Activated CD8-positive, alpha-beta T cell treated with anti-CD3 and anti-CD28 coated beads for 36 hours (primary cell): Measurements from ENCODE around the gene GRB10. TPM values are rescaled to one million over a fixed set of nuclear protein-coding genes. Genes with fewer than 3 reads are reported as not detected.

ENCODE experiments used
- ATAC-seq: fragments of 200-7000 bp; cut with Tn5 transposase; one replicate; pipeline ENCODE4 v1.10.0; 2021; ENCODE audit warnings: mild to moderate bottlenecking, moderate library complexity
- CTCF ChIA-PET: fragments of 350-600 bp; sonication (Branson Sonifier 250); formaldehyde crosslinking; loops from one replicate; lab custom pipeline; 2021; ENCODE audit warnings: antibody characterized with exemption; lab: Charles Lee
- POLR2A ChIA-PET: fragments of 350-600 bp; sonication (Branson Sonifier 250); formaldehyde crosslinking; loops from one replicate; lab custom pipeline; 2021; ENCODE audit warnings: antibody characterized with exemption; lab: Charles Lee
- DNase-seq: peaks from one replicate; pipeline ENCODE4 v3.0.0-alpha.2; 2020
- H3K27ac Mint-ChIP-seq: one replicate; pipeline ENCODE4 v1.8.0; 2021; ENCODE audit warnings: mild to moderate bottlenecking, mixed read lengths
- H3K27me3 Mint-ChIP-seq: one replicate; pipeline ENCODE4 v1.8.0; 2021; ENCODE audit warnings: mixed read lengths
- H3K36me3 Mint-ChIP-seq: one replicate; pipeline ENCODE4 v1.8.0; 2021; ENCODE audit warnings: low read depth, mixed read lengths
- H3K4me1 Mint-ChIP-seq: one replicate; pipeline ENCODE4 v1.8.0; 2021; ENCODE audit warnings: low read depth, mixed read lengths
- H3K4me3 Mint-ChIP-seq: one replicate; pipeline ENCODE4 v1.8.0; 2021; ENCODE audit warnings: mild to moderate bottlenecking, moderate library complexity, mixed read lengths
- H3K9me3 Mint-ChIP-seq: one replicate; pipeline ENCODE4 v1.8.0; 2021; ENCODE audit warnings: mixed read lengths
- intact Hi-C: fragments of 100-400 bp; cut with micrococcal nuclease; formaldehyde crosslinking; loops from one replicate; pipeline ENCODE4 v1.10.0; 2022
- total RNA-seq, 2 experiments: library from RNA; stranded (reverse); gene quantifications; one replicate each; pipeline ENCODE4 v1.2.3, GENCODE V29; 2021
- TF ChIP-seq, protein P1 (sequence below): fragments of 200-600 bp; IDR thresholded peaks from one replicate; pipeline ENCODE4 v1.8.0; 2022; ENCODE audit warnings: antibody characterized with exemption, mild to moderate bottlenecking

GRB10 gene
- total RNA-seq, 2 experiments from 2014 or later: 5.6 to 6.9 TPM

DNA sequence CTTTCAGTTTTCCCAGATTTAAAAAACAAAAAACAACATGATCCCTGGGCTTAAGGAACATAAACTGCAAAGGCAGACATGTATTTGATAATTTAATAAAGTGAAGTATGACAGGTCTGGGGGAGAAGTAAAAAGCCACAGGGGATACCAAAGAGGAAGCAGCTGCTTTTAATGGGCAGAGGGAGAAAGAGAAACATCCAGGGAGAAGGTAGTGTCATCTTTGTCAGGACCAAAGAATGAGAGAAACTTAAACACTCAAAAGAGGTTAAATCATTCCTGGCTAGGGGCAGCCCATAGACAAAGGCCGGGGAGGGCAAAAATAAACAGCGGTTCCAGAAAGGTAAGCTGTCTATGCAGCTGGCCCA, 94.5 kb downstream of the GRB10 start:
- intact Hi-C loops: no loop called here
- ChIA-PET POLR2A (no interaction called here), CTCF (interaction anchor here (1.3 to 1.8 kb wide), 3 partner anchors 8 to 220 kb away, joined by 4 to 5 read pairs (median 4); no protein-coding TSS in a partner anchor)
- ATAC-seq (no peak), DNase-seq (no peak)
- TF ChIP-seq, protein P1, sequence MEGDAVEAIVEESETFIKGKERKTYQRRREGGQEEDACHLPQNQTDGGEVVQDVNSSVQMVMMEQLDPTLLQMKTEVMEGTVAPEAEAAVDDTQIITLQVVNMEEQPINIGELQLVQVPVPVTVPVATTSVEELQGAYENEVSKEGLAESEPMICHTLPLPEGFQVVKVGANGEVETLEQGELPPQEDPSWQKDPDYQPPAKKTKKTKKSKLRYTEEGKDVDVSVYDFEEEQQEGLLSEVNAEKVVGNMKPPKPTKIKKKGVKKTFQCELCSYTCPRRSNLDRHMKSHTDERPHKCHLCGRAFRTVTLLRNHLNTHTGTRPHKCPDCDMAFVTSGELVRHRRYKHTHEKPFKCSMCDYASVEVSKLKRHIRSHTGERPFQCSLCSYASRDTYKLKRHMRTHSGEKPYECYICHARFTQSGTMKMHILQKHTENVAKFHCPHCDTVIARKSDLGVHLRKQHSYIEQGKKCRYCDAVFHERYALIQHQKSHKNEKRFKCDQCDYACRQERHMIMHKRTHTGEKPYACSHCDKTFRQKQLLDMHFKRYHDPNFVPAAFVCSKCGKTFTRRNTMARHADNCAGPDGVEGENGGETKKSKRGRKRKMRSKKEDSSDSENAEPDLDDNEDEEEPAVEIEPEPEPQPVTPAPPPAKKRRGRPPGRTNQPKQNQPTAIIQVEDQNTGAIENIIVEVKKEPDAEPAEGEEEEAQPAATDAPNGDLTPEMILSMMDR: no peak
- Mint-ChIP-seq H3K27me3 (no peaks in the 10 kb centered on the region), H3K4me1 (no peaks in the 10 kb centered on the region), H3K9me3 (no peaks in the 10 kb centered on the region), H3K27ac (no peak overlapping the region), H3K36me3 (no peaks in the 10 kb centered on the region), H3K4me3 (no peak overlapping the region)

DNA sequence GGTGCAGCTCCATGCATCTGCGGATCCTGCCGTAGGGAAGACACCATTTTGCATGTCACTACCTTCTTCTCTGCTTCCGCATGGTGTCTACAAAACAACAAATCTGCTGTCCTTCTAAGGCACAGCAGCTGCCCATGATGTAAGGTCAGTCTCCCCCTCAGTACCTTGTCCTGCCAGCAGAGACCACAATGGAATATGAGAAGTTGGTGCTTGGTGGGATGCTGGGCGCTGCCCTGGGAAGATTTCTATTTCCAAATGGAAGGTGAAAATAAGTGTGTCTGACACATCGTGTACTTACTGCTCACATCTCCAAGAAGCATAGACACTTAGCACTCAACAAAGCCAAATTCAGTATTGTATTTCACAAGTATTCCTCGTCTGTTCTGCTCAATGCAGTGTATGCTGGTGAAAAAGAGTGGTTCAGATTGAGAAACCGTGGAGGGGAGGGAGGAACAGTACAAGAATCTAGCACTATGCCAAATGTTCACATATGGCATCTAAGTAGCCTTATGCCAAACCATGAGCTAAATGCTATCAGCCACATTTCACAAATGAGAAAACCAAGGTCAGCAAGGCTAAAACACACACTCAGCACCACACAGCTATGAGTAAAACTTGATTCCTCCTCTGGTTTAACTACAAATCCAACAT, 95.0 kb downstream of the GRB10 start:
- TF ChIP-seq, protein P1: no peak
- no peak overlapping the region for H3K4me3 Mint-ChIP-seq
- H3K9me3 Mint-ChIP-seq: no peaks in the 10 kb centered on the region
- no peaks in the 10 kb centered on the region for H3K36me3 Mint-ChIP-seq
- DNase-seq: no peak
- CTCF ChIA-PET: interaction anchor here (1.3 to 1.8 kb wide), 3 partner anchors 8 to 219 kb away, joined by 4 to 5 read pairs (median 4); no protein-coding TSS in a partner anchor
- POLR2A ChIA-PET: no interaction called here
- no peaks in the 10 kb centered on the region for H3K4me1 Mint-ChIP-seq
- H3K27ac Mint-ChIP-seq: no peak overlapping the region
- intact Hi-C loops: no loop called here
- ATAC-seq: no peak
- H3K27me3 Mint-ChIP-seq: no peaks in the 10 kb centered on the region

DNA sequence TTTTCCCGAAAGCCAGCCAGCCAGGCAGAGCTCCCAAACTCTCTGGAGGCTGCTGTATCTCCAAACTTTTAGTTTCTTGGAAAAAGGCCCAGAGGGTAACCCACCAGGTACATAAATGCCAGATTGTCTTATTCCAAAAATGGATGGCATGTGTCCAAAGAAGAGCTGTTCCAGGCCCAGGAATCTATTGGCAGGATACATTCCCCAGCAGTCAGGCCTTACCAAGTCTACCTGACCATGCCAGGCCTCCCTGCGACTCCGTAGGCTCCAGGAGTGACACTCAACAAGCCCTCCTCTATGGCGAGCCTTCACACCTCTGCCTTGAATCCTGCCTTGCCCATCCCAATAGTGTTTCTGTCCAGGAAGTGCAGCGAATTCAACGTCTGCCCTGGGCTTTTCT, 95.6 kb downstream of the GRB10 start:
- TF ChIP-seq, protein P1: no peak
- DNase-seq (no peak), ATAC-seq (no peak)
- no peaks in the 10 kb centered on the region for H3K9me3 Mint-ChIP-seq
- ChIA-PET CTCF (interaction anchor here (1.2 to 1.7 kb wide), 2 partner anchors 10 to 72 kb away, joined by 3 to 4 read pairs; no protein-coding TSS in a partner anchor), POLR2A (no interaction called here)
- no peaks in the 10 kb centered on the region for H3K36me3 Mint-ChIP-seq
- no peak overlapping the region for H3K27ac Mint-ChIP-seq
- H3K27me3 Mint-ChIP-seq: peaks cover 1% of the 10 kb centered on the region
- H3K4me3 Mint-ChIP-seq: no peak overlapping the region
- intact Hi-C loops: no loop called here
- no peaks in the 10 kb centered on the region for H3K4me1 Mint-ChIP-seq

DNA sequence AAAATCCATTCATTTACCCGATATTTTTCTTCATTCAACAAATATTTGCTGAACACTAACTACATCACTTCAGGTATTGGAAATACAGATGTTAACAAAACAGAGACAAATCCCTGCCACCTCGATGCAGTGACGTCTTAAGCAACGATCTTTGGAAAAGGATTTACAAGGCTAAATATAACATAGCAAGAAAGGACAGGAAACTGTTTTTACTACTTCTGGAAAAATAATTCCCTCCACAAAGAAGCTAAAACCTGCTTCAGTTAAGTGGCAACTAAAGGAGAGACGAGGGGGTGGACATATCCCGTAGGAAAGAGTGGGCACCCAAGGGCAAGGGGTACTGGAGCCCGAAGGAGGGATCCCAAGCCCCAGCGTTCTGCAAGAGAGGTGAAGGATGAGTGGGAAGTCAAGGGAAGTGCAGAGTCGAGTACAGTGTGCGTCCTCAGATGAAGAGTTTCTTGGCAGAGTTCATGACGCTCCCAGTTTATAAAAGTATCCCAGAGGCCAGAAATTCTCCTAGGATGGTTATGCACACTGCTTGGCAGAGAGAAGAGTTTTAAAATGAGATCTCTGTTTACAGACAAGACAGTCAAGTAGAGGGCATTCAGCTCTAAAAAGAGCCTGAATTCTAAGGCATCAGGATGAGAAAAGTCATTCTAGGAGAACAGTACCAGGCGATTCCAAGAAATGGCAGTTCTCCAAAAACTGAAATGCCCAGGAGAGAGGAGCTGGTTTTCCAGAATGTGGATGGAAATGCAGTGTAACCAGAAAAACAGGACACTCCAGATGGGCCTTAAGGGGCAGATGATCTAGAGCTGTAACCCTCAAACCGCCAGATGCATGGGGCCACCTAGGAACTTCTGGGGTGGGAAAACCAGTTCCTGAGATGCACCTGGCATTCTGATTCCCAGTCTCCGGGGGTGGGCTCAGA, 97.3 kb downstream of the GRB10 start:
- Mint-ChIP-seq H3K9me3 (no peaks in the 10 kb centered on the region), H3K4me3 (no peak overlapping the region), H3K4me1 (no peaks in the 10 kb centered on the region), H3K27me3 (peaks cover 1% of the 10 kb centered on the region), H3K27ac (no peak overlapping the region), H3K36me3 (no peaks in the 10 kb centered on the region)
- POLR2A ChIA-PET: interaction anchor here (1.0 kb wide), 1 partner anchor 25 kb away, joined by 3 read pairs; no protein-coding TSS in a partner anchor
- intact Hi-C loops: no loop called here
- DNase-seq: no peak
- TF ChIP-seq, protein P1: no peak
- CTCF ChIA-PET: interaction anchor here (1.1 to 1.5 kb wide), 2 partner anchors 217 to 476 kb away, joined by 4 read pairs; no protein-coding TSS in a partner anchor
- ATAC-seq: no peak
